Neuronal stem cell (in vitro differentiated cells): ENCODE measurements around the gene ZNF587B.
"Not testable (repeated sequence)": the region's sequence is repeated elsewhere in the genome, so short reads cannot be mapped to it uniquely, and the experiment has no call there.

Experiments used
- DNase-seq: peaks from one replicate; pipeline ENCODE4 v3.0.0-alpha.2; 2013; ENCODE audit warnings: low spot score
- H2AFZ ChIP-seq: one replicate; pipeline ENCODE4 v1.6.1; 2013; ENCODE audit warnings: mild to moderate bottlenecking, low read length, inconsistent platforms
- H2AK5ac ChIP-seq: 2 replicates; pipeline ENCODE4 v1.6.1; 2013; ENCODE audit warnings: low read depth, mild to moderate bottlenecking, inconsistent platforms, low read length, moderate library complexity, mixed read lengths
- H2BK120ac ChIP-seq: 2 replicates; pipeline ENCODE4 v1.6.1; 2013; ENCODE audit warnings: low read depth, mild to moderate bottlenecking, inconsistent platforms, low read length, moderate library complexity, mixed read lengths
- H2BK12ac ChIP-seq: one replicate; pipeline ENCODE4 v1.6.1; 2013; ENCODE audit warnings: low read length, inconsistent platforms
- H2BK15ac ChIP-seq: 2 replicates; pipeline ENCODE4 v1.6.1; 2013; ENCODE audit warnings: mild to moderate bottlenecking, low read length, inconsistent platforms, mixed read lengths
- H2BK5ac ChIP-seq: one replicate; pipeline ENCODE4 v1.6.1; 2013; ENCODE audit warnings: inconsistent platforms, mild to moderate bottlenecking, low read length, moderate library complexity
- H3K14ac ChIP-seq: one replicate; pipeline ENCODE4 v1.6.1; 2013; ENCODE audit warnings: low read length, inconsistent platforms
- H3K18ac ChIP-seq: 2 replicates; pipeline ENCODE4 v1.6.1; 2013; ENCODE audit warnings: low read length, inconsistent platforms
- H3K23ac ChIP-seq: 2 replicates; pipeline ENCODE4 v1.6.1; 2013; ENCODE audit warnings: low read depth, mild to moderate bottlenecking, mixed read lengths, low read length, inconsistent platforms; ENCODE audit not compliant: poor library complexity
- H3K27ac ChIP-seq: replicated peaks from 3 replicates; pipeline ENCODE4 v1.5.1; 2013; ENCODE audit warnings: low read length, inconsistent platforms
- H3K27me3 ChIP-seq, 3 experiments: 2 replicates each; pipeline ENCODE4 v1.6.1; 2013; ENCODE audit warnings: low read length in 3 of 3, mild to moderate bottlenecking in 2 of 3, inconsistent platforms in 1 of 3, low read depth in 1 of 3, mixed read lengths in 1 of 3, moderate library complexity in 1 of 3; ENCODE audit not compliant: control insufficient read depth in 3 of 3, insufficient read depth in 3 of 3
- H3K36me3 ChIP-seq, 2 donors: replicated peaks in 1 of 2; 2 replicates each; pipeline ENCODE4 v1.6.1; 2013; ENCODE audit warnings: low read length in 2 of 2; ENCODE audit not compliant: control insufficient read depth in 2 of 2, insufficient read depth in 2 of 2
- H3K4ac ChIP-seq: 2 replicates; pipeline ENCODE4 v1.6.1; 2013; ENCODE audit warnings: inconsistent platforms, mild to moderate bottlenecking, low read length, moderate library complexity
- H3K4me1 ChIP-seq, 2 donors: 1 replicate in 1 of 2; 2 replicates in 1 of 2; pipeline ENCODE4 v1.6.1; 2013; ENCODE audit warnings: low read length in 2 of 2, low read depth in 1 of 2; ENCODE audit not compliant: control insufficient read depth in 2 of 2, insufficient read depth in 1 of 2
- H3K4me2 ChIP-seq: one replicate; pipeline ENCODE4 v1.6.1; 2013; ENCODE audit warnings: mild to moderate bottlenecking, low read length, inconsistent platforms; ENCODE audit not compliant: insufficient read depth, poor library complexity, severe bottlenecking
- H3K4me3 ChIP-seq, 2 donors: 2 replicates each; pipeline ENCODE4 v1.5.1; 2013; ENCODE audit warnings: low read length in 2 of 2, mild to moderate bottlenecking in 2 of 2, inconsistent platforms in 1 of 2, moderate library complexity in 1 of 2
- H3K79me1 ChIP-seq: one replicate; pipeline ENCODE4 v1.6.1; 2013; ENCODE audit warnings: low read depth, mild to moderate bottlenecking, inconsistent platforms, low read length, moderate library complexity
- H3K9ac ChIP-seq: one replicate; pipeline ENCODE4 v1.6.1; 2013; ENCODE audit warnings: mild to moderate bottlenecking, low read depth, low read length, inconsistent platforms; ENCODE audit not compliant: poor library complexity
- H3K9me3 ChIP-seq, 2 donors: replicated peaks in 1 of 2; 2 replicates each; pipeline versions ENCODE3 to v1.6.1; 2013; ENCODE audit warnings: low read length in 2 of 2, mild to moderate bottlenecking in 2 of 2, inconsistent platforms in 1 of 2, low read depth in 1 of 2, mixed read lengths in 1 of 2, moderate library complexity in 1 of 2; ENCODE audit not compliant: control insufficient read depth in 2 of 2, insufficient read depth in 1 of 2
- H4K8ac ChIP-seq: one replicate; pipeline ENCODE4 v1.6.1; 2013; ENCODE audit warnings: low read depth, mild to moderate bottlenecking, inconsistent platforms, low read length, moderate library complexity
- H4K91ac ChIP-seq: one replicate; pipeline ENCODE4 v1.6.1; 2013; ENCODE audit warnings: low read length, low read depth, mild to moderate bottlenecking, inconsistent platforms; ENCODE audit not compliant: poor library complexity
- WGBS, 2 donors: extraction: QIAGEN DNeasy Blood & Tissue Kit; methylation state at CpG; one replicate each; pipeline ENCODE4 v1.1.7; 2013; ENCODE audit warnings: missing lambda C conversion rate in 2 of 2, mixed read lengths in 1 of 2; ENCODE audit not compliant: insufficient read length in 2 of 2, insufficient replicate concordance in 1 of 2; ENCODE audit errors: extremely low coverage in 2 of 2; 5-methylcytosine and 5-hydroxymethylcytosine counted together

Gene ZNF587B

DNA sequence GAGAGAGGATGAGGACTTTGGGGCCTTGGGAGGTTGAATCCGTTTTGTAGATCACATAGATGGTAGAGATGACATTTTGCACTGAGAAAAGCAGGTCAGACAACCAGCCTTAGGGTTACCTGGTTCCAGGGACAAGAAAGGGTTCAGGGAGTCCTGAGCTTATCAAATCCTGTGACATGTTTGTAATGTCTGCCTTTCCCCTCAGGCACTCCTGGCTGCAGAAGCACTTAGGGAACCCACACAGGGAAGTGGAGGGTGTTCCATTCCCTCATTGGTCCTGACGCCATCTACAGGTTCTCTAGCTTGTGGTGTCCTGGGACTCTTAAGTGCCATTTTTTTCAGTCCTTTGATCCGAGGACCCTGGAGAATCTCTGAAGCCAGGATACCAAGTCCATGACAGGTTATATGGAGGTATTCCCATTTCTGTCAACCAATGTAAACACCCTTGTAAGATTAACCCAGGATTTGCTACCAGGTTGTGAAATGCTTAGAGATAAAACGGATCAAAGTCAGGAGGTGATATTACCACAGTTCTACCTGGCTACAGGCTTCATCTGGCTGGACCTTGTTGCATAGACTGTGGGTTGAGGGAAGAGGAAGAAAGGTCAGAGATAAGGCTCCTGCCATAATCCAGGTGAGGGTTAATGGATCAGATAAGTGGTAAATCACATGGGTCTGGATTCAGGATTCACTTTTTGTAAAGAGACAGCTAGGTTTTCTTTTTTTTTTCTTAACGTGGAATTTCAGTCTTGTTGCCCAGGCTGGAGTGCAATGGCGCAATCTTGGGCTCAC is 21.9 kb downstream of the ZNF587B start:
- H2BK120ac ChIP-seq, H3K4me3 ChIP-seq, H2AK5ac ChIP-seq, DNase-seq, H3K4ac ChIP-seq, H3K79me1 ChIP-seq, H2AFZ ChIP-seq, H3K14ac ChIP-seq, H2BK5ac ChIP-seq, H2BK15ac ChIP-seq, H3K18ac ChIP-seq, H3K9me3 ChIP-seq, H2BK12ac ChIP-seq, H3K23ac ChIP-seq, H3K27ac ChIP-seq, H3K27me3 ChIP-seq, H3K9ac ChIP-seq, H4K8ac ChIP-seq, H4K91ac ChIP-seq, H3K4me2 ChIP-seq: not testable (repeated sequence)
- Histone ChIP-seq H3K4me1 (peaks cover 8 to 10% of the 10 kb centered on the region in 2 donors), H3K36me3 (peaks cover 9 to 61% of the 10 kb centered on the region in 2 donors)
- WGBS, 2 donors: no CpG with 5 or more reads among the region's 6 CpGs

GRCh38 chr19:57854117-57854516 is 24.0 kb downstream of the ZNF587B start:
- not testable (repeated sequence) for H3K23ac ChIP-seq, DNase-seq, H3K9me3 ChIP-seq, H2AFZ ChIP-seq, H3K4me3 ChIP-seq, H4K8ac ChIP-seq, H3K9ac ChIP-seq, H2BK12ac ChIP-seq, H3K27ac ChIP-seq, H4K91ac ChIP-seq, H3K4me2 ChIP-seq, H3K79me1 ChIP-seq, H3K4ac ChIP-seq, H2BK5ac ChIP-seq, H3K18ac ChIP-seq, H2BK15ac ChIP-seq, H2AK5ac ChIP-seq, H3K14ac ChIP-seq, H2BK120ac ChIP-seq, H3K27me3 ChIP-seq
- Histone ChIP-seq H3K36me3 (peaks cover 18 to 69% of the 10 kb centered on the region in 2 donors), H3K4me1 (peaks cover 8 to 10% of the 10 kb centered on the region in 2 donors)
- no CpG with 5 or more reads among the region's 2 CpGs for WGBS, 2 donors

DNA sequence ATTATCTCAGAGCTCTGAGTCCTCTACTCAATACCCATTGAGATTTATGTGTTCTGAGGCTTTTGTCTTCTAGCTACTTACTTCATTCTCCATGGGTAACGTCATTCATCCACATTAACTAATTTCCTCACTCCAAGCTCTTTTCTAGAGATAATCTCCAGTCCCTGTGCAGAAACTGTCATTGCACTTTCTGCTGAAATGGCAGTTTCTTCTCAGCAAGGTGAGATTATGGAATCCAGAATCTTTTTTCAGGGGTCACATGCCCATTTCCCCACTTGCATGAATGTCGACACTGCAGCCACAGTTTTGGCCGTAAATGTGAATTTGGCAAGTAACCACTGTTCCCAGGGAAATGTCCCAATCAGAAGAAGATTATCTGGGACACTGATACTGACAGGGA is 32.3 kb downstream of the ZNF587B start:
- H3K9me3 ChIP-seq: peaks cover 4 to 31% of the 10 kb centered on the region in 2 donors
- not testable (repeated sequence) for H3K4me1 ChIP-seq, H3K79me1 ChIP-seq, H3K4ac ChIP-seq, H4K91ac ChIP-seq, H2AFZ ChIP-seq, H4K8ac ChIP-seq, H3K27ac ChIP-seq, H2BK5ac ChIP-seq, H2AK5ac ChIP-seq, H3K4me2 ChIP-seq, H3K4me3 ChIP-seq, H3K14ac ChIP-seq, H2BK120ac ChIP-seq, DNase-seq, H3K9ac ChIP-seq, H3K23ac ChIP-seq, H3K27me3 ChIP-seq, H3K18ac ChIP-seq, H2BK12ac ChIP-seq, H2BK15ac ChIP-seq
- H3K36me3 ChIP-seq: peaks cover 44 to 93% of the 10 kb centered on the region in 2 donors
- WGBS, 2 donors: no CpG with 5 or more reads among the region's 3 CpGs

DNA sequence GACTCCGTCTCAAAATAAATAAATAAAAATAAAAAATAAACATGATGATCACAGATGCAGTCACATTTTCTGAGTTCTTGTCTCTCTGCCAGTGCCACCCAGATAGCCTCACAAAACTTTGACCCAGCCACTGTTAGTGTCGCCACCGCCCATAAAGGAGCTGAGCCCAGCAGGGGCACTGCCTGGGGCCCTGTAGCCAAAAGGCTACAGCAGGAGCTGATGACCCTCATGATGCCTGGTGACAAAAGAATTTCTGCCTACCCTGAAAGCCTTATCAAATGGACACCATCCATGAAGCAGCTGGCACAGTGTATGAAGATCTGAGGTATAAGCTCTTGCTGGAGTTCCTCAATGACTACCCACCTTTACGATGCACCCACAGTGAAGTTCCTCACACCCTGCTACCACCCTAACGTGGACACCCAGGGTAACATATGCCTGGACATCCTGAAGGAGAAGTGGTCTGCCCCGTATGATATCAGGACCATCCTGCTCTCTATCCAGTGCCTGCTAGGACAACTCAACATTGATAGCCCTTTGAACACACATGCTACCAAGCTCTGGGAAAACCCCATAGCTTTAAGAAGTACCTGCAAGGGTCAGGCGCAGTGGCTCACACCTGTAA is 37.9 kb downstream of the ZNF587B start:
- Histone ChIP-seq H2BK5ac (no peak overlapping the region), H3K18ac (no peak overlapping the region), H3K36me3 (peaks cover 36 to 93% of the 10 kb centered on the region in 2 donors), H3K14ac (no peak overlapping the region), H2AK5ac (no peak overlapping the region), H4K91ac (no peak overlapping the region), H2BK120ac (no peak overlapping the region), H3K79me1 (peaks cover 2% of the 10 kb centered on the region), H3K9ac (no peak overlapping the region), H3K27ac (no peak overlapping the region), H3K4ac (no peak overlapping the region), H2AFZ (no peak overlapping the region), H3K9me3 (peaks cover 23 to 51% of the 10 kb centered on the region in 2 donors), H2BK12ac (no peak overlapping the region), H3K4me2 (no peak overlapping the region), H3K4me3 (no peak overlapping the region), H2BK15ac (no peak overlapping the region), H3K23ac (no peak overlapping the region), H4K8ac (no peak overlapping the region), H3K27me3 (no peaks in the 10 kb centered on the region), H3K4me1 (no peaks in the 10 kb centered on the region)
- no CpG with 5 or more reads among the region's 7 CpGs for WGBS, 2 donors
- no peak for DNase-seq
